HTR-8/SVneo (cell line): Measurements from ENCODE around the gene COX7C.
"Not testable (repeated sequence)": the region's sequence is repeated elsewhere in the genome, so short reads cannot be mapped to it uniquely, and the experiment has no call there.

Experiments
- DNase-seq: peaks from one replicate; pipeline ENCODE4 v3.0.0; 2011; ENCODE audit warnings: low spot score, mixed read lengths; ENCODE audit not compliant: insufficient read length
- FAIRE-seq: peaks from 2 replicates; lab custom pipeline; 2011; peaks lifted over from hg19 to GRCh38; lab: Jason Lieb, UNC

COX7C gene

GRCh38 chr5:86617756-86618576 is at the start of gene COX7C:
COX7C (plus strand) TSS chr5:86617941; CDS start chr5:86618056, 115 bp downstream.
- FAIRE-seq, result no peak
- peak; percentile 87 for DNase-seq

- FAIRE-seq, DNase-seq: not testable (repeated sequence)
Observed at GRCh38 chr5:86569522-86570426, 48.0 kb upstream of the COX7C start.

- no peak for DNase-seq
- no peak for FAIRE-seq
Observed at GRCh38 chr5:86570427-86571083, 47.2 kb upstream of the COX7C start.

- not testable (repeated sequence) for FAIRE-seq
Observed at GRCh38 chr5:86571109-86571508, 46.6 kb upstream of the COX7C start.

GRCh38 chr5:86572825-86573517 is 44.8 kb upstream of the COX7C start:
- DNase-seq (no peak), FAIRE-seq (no peak)

More at GRCh38 chr5:86571109-86571508, 46.6 kb upstream of the COX7C start:
- DNase-seq, result not testable (repeated sequence)

GRCh38 chr5:86579502-86579901 is 38.2 kb upstream of the COX7C start:
- FAIRE-seq (no peak), DNase-seq (no peak)

GRCh38 chr5:86596476-86596875 is 21.3 kb upstream of the COX7C start:
- DNase-seq (no peak), FAIRE-seq (no peak)

- DNase-seq (no peak), FAIRE-seq (no peak)
Observed at GRCh38 chr5:86605881-86606280, 11.9 kb upstream of the COX7C start.

- FAIRE-seq (no peak), DNase-seq (no peak)
Observed at GRCh38 chr5:86613455-86613854, 4.3 kb upstream of the COX7C start.

- no peak for FAIRE-seq
Observed at GRCh38 chr5:86617309-86617755, 409 bp upstream of the COX7C start.

GRCh38 chr5:86623785-86624483 is 6.2 kb downstream of the COX7C start:
- no peak for DNase-seq
- FAIRE-seq, result no peak

More at GRCh38 chr5:86617309-86617755, 409 bp upstream of the COX7C start:
- DNase-seq, result no peak

- no peak for FAIRE-seq
- DNase-seq, result no peak
Observed at GRCh38 chr5:86625148-86625547, 7.4 kb downstream of the COX7C start.

GRCh38 chr5:86626149-86626548 is 8.4 kb downstream of the COX7C start:
- FAIRE-seq (no peak), DNase-seq (no peak)

GRCh38 chr5:86631165-86631564 is 13.4 kb downstream of the COX7C start:
- FAIRE-seq (no peak), DNase-seq (no peak)

GRCh38 chr5:86640998-86641397 is 23.3 kb downstream of the COX7C start:
- FAIRE-seq, result no peak

GRCh38 chr5:86644843-86645242 is 27.1 kb downstream of the COX7C start:
- DNase-seq (no peak), FAIRE-seq (no peak)

More at GRCh38 chr5:86640998-86641397, 23.3 kb downstream of the COX7C start:
- no peak for DNase-seq

- DNase-seq (no peak), FAIRE-seq (no peak)
Observed at GRCh38 chr5:86645885-86646284, 28.1 kb downstream of the COX7C start.

GRCh38 chr5:86646671-86647070 is 28.9 kb downstream of the COX7C start:
- DNase-seq (no peak), FAIRE-seq (no peak)
